SK-N-SH (cell line): Measurements from ENCODE around the gene IL16. TPM values are rescaled to one million over a fixed set of nuclear protein-coding genes. Genes with fewer than 3 reads are reported as not detected.
A peak's percentile ranks its signal among the peaks of the same experiment; 100 is the strongest.

Source experiments
- CTCF ChIA-PET: fragments of 300-600, 350-600 bp; formaldehyde crosslinking; extraction: SDS; loops from one replicate; lab custom pipeline; 2021; lab: Yijun Ruan, JAX
- POLR2A ChIA-PET: fragments of 350-600 bp; sonication (Branson Sonifier 250); formaldehyde crosslinking; extraction: SDS; loops from one replicate; lab custom pipeline; 2020; ENCODE audit warnings: antibody characterized with exemption, inconsistent platforms; lab: Yijun Ruan, JAX
- DNase-seq: peaks from one replicate; pipeline ENCODE4 v3.0.0; 2012
- H2AFZ ChIP-seq: fragments of 200-600 bp; sonication (generic); 2 replicates; pipeline ENCODE4 v1.8.1; 2016; ENCODE audit warnings: antibody characterized with exemption, mild to moderate bottlenecking, low read depth
- H3F3A ChIP-seq: fragments of 200-600 bp; sonication (generic); replicated peaks from 2 replicates; pipeline ENCODE3; 2016; ENCODE audit warnings: antibody characterized with exemption, mild to moderate bottlenecking; ENCODE audit not compliant: insufficient read depth
- H3K27ac ChIP-seq, 2 experiments: fragments of 200-500 bp in 1 of 2; fragments of 200-600 bp in 1 of 2; sonication (Bioruptor generic) in 1 of 2; sonication (generic), shearing (Covaris generic) in 1 of 2; 2 replicates each; pipeline versions ENCODE4 v1.5.1 to v1.6.1; 2014 to 2016; ENCODE audit warnings: low read depth in 2 of 2, inconsistent platforms in 1 of 2, low read length in 1 of 2, mild to moderate bottlenecking in 1 of 2, mixed read lengths in 1 of 2
- H3K27me3 ChIP-seq: fragments of 200-600 bp; sonication (generic), shearing (Covaris generic); 2 replicates; pipeline ENCODE4 v1.6.1; 2016; ENCODE audit warnings: mixed run types; ENCODE audit not compliant: insufficient read depth
- H3K36me3 ChIP-seq, 2 experiments: fragments of 200-500 bp in 1 of 2; fragments of 200-600 bp in 1 of 2; sonication (Bioruptor generic) in 1 of 2; sonication (generic) in 1 of 2; replicated peaks in 1 of 2; 2 replicates each; pipeline versions ENCODE3 to v1.5.1; 2014 to 2016; ENCODE audit warnings: low read length in 1 of 2, mild to moderate bottlenecking in 1 of 2; ENCODE audit not compliant: insufficient read depth in 2 of 2, control insufficient read depth in 1 of 2
- H3K4me1 ChIP-seq, 2 experiments: fragments of 200-500 bp in 1 of 2; fragments of 200-600 bp in 1 of 2; sonication (Bioruptor generic) in 1 of 2; sonication (generic), shearing (Covaris generic) in 1 of 2; 2 replicates each; pipeline versions ENCODE4 v1.5.1 to v1.6.1; 2014 to 2016; ENCODE audit warnings: low read depth in 1 of 2, low read length in 1 of 2, mixed run types in 1 of 2; ENCODE audit not compliant: insufficient read depth in 2 of 2, control insufficient read depth in 1 of 2
- H3K4me2 ChIP-seq: fragments of 200-600 bp; sonication (generic), shearing (Covaris generic); 2 replicates; pipeline ENCODE4 v1.6.1; 2017; ENCODE audit warnings: mixed run types
- H3K4me3 ChIP-seq, 2 experiments: fragments of 200-500 bp in 1 of 2; fragments of 200-600 bp in 1 of 2; sonication (Bioruptor generic) in 1 of 2; sonication (generic), shearing (Covaris generic) in 1 of 2; 2 replicates each; pipeline versions ENCODE4 v1.5.1 to v1.8.1; 2014 to 2016; ENCODE audit warnings: low read depth in 2 of 2, inconsistent platforms in 1 of 2, low read length in 1 of 2, mild to moderate bottlenecking in 1 of 2, mixed read lengths in 1 of 2, moderate library complexity in 1 of 2
- H3K79me2 ChIP-seq: fragments of 200-600 bp; sonication (generic); 2 replicates; pipeline ENCODE4 v1.8.1; 2017; ENCODE audit warnings: mild to moderate bottlenecking; ENCODE audit not compliant: insufficient read depth
- H3K9ac ChIP-seq: fragments of 200-600 bp; sonication (generic); 2 replicates; pipeline ENCODE4 v1.6.1; 2017; ENCODE audit warnings: mixed run types
- H3K9me2 ChIP-seq: fragments of 200-600 bp; sonication (generic); 2 replicates; pipeline ENCODE4 v1.6.1; 2017; ENCODE audit warnings: mixed run types
- H3K9me3 ChIP-seq: fragments of 200-600 bp; sonication (generic); 2 replicates; pipeline ENCODE4 v1.6.1; 2017; ENCODE audit warnings: mixed run types, mild to moderate bottlenecking, moderate library complexity
- H4K20me1 ChIP-seq: fragments of 200-600 bp; sonication (generic); 2 replicates; pipeline ENCODE4 v1.6.1; 2017; ENCODE audit warnings: mild to moderate bottlenecking, mixed run types; ENCODE audit not compliant: insufficient read depth
- CTCF ChIP-seq: fragments of 200-600 bp; sonication (generic); IDR thresholded peaks from 2 replicates; pipeline ENCODE4 v1.6.1; 2017; ENCODE audit warnings: antibody characterized with exemption, mild to moderate bottlenecking, moderate library complexity
- ELF1 ChIP-seq: IDR thresholded peaks from 2 replicates; pipeline ENCODE4 v1.4.0; 2012
- EP300 ChIP-seq, 2 experiments: IDR thresholded peaks; 2 replicates each; pipeline versions ENCODE4 v1.4.0 to v1.6.1; 2012; ENCODE audit warnings: borderline replicate concordance in 1 of 2, low read depth in 1 of 2, low read length in 1 of 2
- FOSL2 ChIP-seq: IDR thresholded peaks from 2 replicates; pipeline ENCODE4 v1.4.0; 2012; ENCODE audit warnings: low read depth, mild to moderate bottlenecking, moderate library complexity, borderline replicate concordance
- FOXM1 ChIP-seq: IDR thresholded peaks from 2 replicates; pipeline ENCODE4 v1.4.0; 2012; ENCODE audit warnings: low read depth, mild to moderate bottlenecking
- GATA2 ChIP-seq: sonication (generic); formaldehyde crosslinking; IDR thresholded peaks from 2 replicates; pipeline ENCODE4 v1.5.0; 2020; ENCODE audit warnings: mild to moderate bottlenecking, missing genetic modification reagents
- JUND ChIP-seq: IDR thresholded peaks from 2 replicates; pipeline ENCODE4 v1.4.0; 2012
- MXI1 ChIP-seq: IDR thresholded peaks from 2 replicates; pipeline ENCODE4 v1.6.1; 2012; ENCODE audit warnings: mild to moderate bottlenecking, low read depth, low read length, improper control_type of control experiment
- REST ChIP-seq: IDR thresholded peaks from 2 replicates; pipeline ENCODE4 v1.6.1; 2012; ENCODE audit warnings: mild to moderate bottlenecking, low read depth, low read length, moderate library complexity
- RFX5 ChIP-seq: IDR thresholded peaks from 2 replicates; pipeline ENCODE4 v1.6.1; 2012; ENCODE audit warnings: mild to moderate bottlenecking, improper control_type of control experiment, low read length
- SMC3 ChIP-seq: IDR thresholded peaks from 2 replicates; pipeline ENCODE4 v1.6.1; 2012; ENCODE audit warnings: low read depth, low read length, improper control_type of control experiment
- TAF1 ChIP-seq: IDR thresholded peaks from 2 replicates; pipeline ENCODE4 v1.6.1; 2012; ENCODE audit warnings: low read depth, mild to moderate bottlenecking, low read length, moderate library complexity, borderline replicate concordance
- USF2 ChIP-seq: fragments of 150-350 bp; IDR thresholded peaks from 2 replicates; pipeline ENCODE4 v1.6.1; 2017; ENCODE audit warnings: antibody characterized with exemption, low read length, low read depth, borderline replicate concordance
- WGBS: methylation state at CpG from one replicate; pipeline ENCODE4 v1.1.6; 2017; ENCODE audit warnings: low lambda C conversion rate; 5-methylcytosine and 5-hydroxymethylcytosine counted together
- polyA plus RNA-seq, 3 experiments: library from polyadenylated mRNA; depleted of rRNA; stranded (reverse); fragments of >200 nt; gene quantifications; 2 replicates each; pipeline ENCODE4 v1.2.3, GENCODE V29; 2012
- TF ChIP-seq, protein P1 (sequence below): IDR thresholded peaks from 2 replicates; pipeline ENCODE4; 2012
- TF ChIP-seq, protein P2 (sequence below): IDR thresholded peaks from 2 replicates; pipeline ENCODE4 v1.4.0; 2012; ENCODE audit warnings: low read depth

IL16 gene
- polyA plus RNA-seq, 1 of the 3 experiments (the other 2 are of a cell fraction), result not detected

GRCh38 chr15:81270781-81271491 lies 74.3 kb downstream of the IL16 start:
- H2AFZ ChIP-seq, result no peak overlapping the region
- H4K20me1 ChIP-seq, result no peaks in the 10 kb centered on the region
- H3K4me1 ChIP-seq, result peaks cover 4 to 8% of the 10 kb centered on the region in 2 experiments; a peak in 2 of 4 replicates
- no peaks in the 10 kb centered on the region for H3K9me3 ChIP-seq
- POLR2A ChIA-PET, result no interaction called here
- CTCF ChIA-PET, result interaction anchor here (1.2 to 7.2 kb wide), 7 partner anchors 10 to 166 kb away, joined by 4 to 451 read pairs (median 61); no protein-coding TSS in a partner anchor
- H3K36me3 ChIP-seq, result no peaks in the 10 kb centered on the region
- no peak overlapping the region for H3K4me3 ChIP-seq
- TF ChIP-seq REST (no peak), FOSL2 (peak; percentile 11; the same call in 1 of the 2 replicates), EP300 (IDR thresholded peaks at IDR 0.05; ENCODE audit: borderline replicate concordance in 1 of 2, low read depth in 1 of 2, low read length in 1 of 2) (no peak)
- TF ChIP-seq, protein P1, sequence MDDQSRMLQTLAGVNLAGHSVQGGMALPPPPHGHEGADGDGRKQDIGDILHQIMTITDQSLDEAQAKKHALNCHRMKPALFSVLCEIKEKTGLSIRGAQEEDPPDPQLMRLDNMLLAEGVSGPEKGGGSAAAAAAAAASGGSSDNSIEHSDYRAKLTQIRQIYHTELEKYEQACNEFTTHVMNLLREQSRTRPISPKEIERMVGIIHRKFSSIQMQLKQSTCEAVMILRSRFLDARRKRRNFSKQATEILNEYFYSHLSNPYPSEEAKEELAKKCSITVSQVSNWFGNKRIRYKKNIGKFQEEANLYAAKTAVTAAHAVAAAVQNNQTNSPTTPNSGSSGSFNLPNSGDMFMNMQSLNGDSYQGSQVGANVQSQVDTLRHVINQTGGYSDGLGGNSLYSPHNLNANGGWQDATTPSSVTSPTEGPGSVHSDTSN, result no peak
- no peaks in the 10 kb centered on the region for H3F3A ChIP-seq
- no peak overlapping the region for H3K9ac ChIP-seq
- no peaks in the 10 kb centered on the region for H3K9me2 ChIP-seq
- H3K79me2 ChIP-seq, result no peaks in the 10 kb centered on the region
- H3K27me3 ChIP-seq, result peaks cover 15% of the 10 kb centered on the region; the same call in 1 of the 2 replicates
- no peak for DNase-seq
- no peak overlapping the region for H3K27ac ChIP-seq
- 67% methylated on average over 11 of the region's 11 CpGs for WGBS
- peak overlapping the region; percentile 44 for H3K4me2 ChIP-seq

GRCh38 chr15:81271761-81272644 lies 75.3 kb downstream of the IL16 start:
- Histone ChIP-seq H3K9me2 (no peaks in the 10 kb centered on the region), H3K79me2 (no peaks in the 10 kb centered on the region), H3K9me3 (0 out of 2 replicates have a peak, but pooled peaks cover 6% of the 10 kb centered on the region), H3F3A (no peaks in the 10 kb centered on the region), H2AFZ (no peak overlapping the region), H4K20me1 (no peaks in the 10 kb centered on the region), H3K27me3 (peaks cover 15% of the 10 kb centered on the region; the same call in 1 of the 2 replicates), H3K4me3 (no peak overlapping the region), H3K36me3 (no peaks in the 10 kb centered on the region), H3K4me2 (no peak overlapping the region), H3K9ac (no peak overlapping the region), H3K4me1 (peaks cover 0 to 3% of the 10 kb centered on the region in 2 experiments; a peak in 1 of 4 replicates), H3K27ac (no peak overlapping the region)
- ChIA-PET CTCF (interaction anchor here (1.2 to 7.2 kb wide), 5 partner anchors 9 to 165 kb away, joined by 4 to 173 read pairs (median 44); no protein-coding TSS in a partner anchor), POLR2A (no interaction called here)
- WGBS, result 46% methylated on average over 12 of the region's 12 CpGs
- DNase-seq, result no peak
- TF ChIP-seq RFX5, result no peak
- TF ChIP-seq ELF1, result no peak
- TF ChIP-seq SMC3, result no peak
- no peak for TF ChIP-seq USF2
- TF ChIP-seq FOXM1, result no peak
- no peak for TF ChIP-seq TAF1
- TF ChIP-seq, protein P2, sequence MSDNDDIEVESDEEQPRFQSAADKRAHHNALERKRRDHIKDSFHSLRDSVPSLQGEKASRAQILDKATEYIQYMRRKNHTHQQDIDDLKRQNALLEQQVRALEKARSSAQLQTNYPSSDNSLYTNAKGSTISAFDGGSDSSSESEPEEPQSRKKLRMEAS, result no peak
- no peak for TF ChIP-seq JUND
- no peak for TF ChIP-seq GATA2 (CRISPR knock-in tag)
- no peak for TF ChIP-seq MXI1
- TF ChIP-seq CTCF, result no peak
